Ishikawa (cell line): ENCODE results near the gene GALNT2.

Experiments used
- CEBPB ChIP-seq: IDR thresholded peaks from 2 replicates; pipeline ENCODE4 v1.6.1; 2012
- EP300 ChIP-seq: IDR thresholded peaks from 2 replicates; pipeline ENCODE4 v1.6.1; 2012; ENCODE audit warnings: borderline replicate concordance
- NFIC ChIP-seq: IDR thresholded peaks from 2 replicates; pipeline ENCODE4 v1.6.1; 2012
- RAD21 ChIP-seq: IDR thresholded peaks from 2 replicates; pipeline ENCODE4 v1.6.1; 2012; ENCODE audit warnings: low read depth
- TAF1 ChIP-seq: IDR thresholded peaks from 2 replicates; pipeline ENCODE4 v1.6.1; 2012; ENCODE audit warnings: low read depth, mild to moderate bottlenecking
- TCF12 ChIP-seq: IDR thresholded peaks from 2 replicates; pipeline ENCODE4 v1.6.1; 2012; ENCODE audit warnings: low read depth
- TEAD4 ChIP-seq: IDR thresholded peaks from 2 replicates; pipeline ENCODE4 v1.6.1; 2012
- ZBTB7A ChIP-seq: IDR thresholded peaks from 2 replicates; pipeline ENCODE4 v1.6.1; 2012; ENCODE audit warnings: low read depth
- TF ChIP-seq, protein P1 (sequence below): IDR thresholded peaks from 2 replicates; pipeline ENCODE4 v1.6.1; 2012
- TF ChIP-seq, protein P2 (sequence below): IDR thresholded peaks from 2 replicates; pipeline ENCODE4 v1.6.1; 2012
- TF ChIP-seq, protein P3 (sequence below): IDR thresholded peaks from 2 replicates; pipeline ENCODE4 v1.6.1; 2012; ENCODE audit warnings: low read depth, mild to moderate bottlenecking

- TF ChIP-seq CEBPB = no peak
- TF ChIP-seq, protein P1, sequence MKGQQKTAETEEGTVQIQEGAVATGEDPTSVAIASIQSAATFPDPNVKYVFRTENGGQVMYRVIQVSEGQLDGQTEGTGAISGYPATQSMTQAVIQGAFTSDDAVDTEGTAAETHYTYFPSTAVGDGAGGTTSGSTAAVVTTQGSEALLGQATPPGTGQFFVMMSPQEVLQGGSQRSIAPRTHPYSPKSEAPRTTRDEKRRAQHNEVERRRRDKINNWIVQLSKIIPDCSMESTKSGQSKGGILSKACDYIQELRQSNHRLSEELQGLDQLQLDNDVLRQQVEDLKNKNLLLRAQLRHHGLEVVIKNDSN = no peak
- TF ChIP-seq, protein P2, sequence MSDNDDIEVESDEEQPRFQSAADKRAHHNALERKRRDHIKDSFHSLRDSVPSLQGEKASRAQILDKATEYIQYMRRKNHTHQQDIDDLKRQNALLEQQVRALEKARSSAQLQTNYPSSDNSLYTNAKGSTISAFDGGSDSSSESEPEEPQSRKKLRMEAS = no peak
- no peak for TF ChIP-seq TAF1
- no peak for TF ChIP-seq TEAD4
- TF ChIP-seq RAD21 = no peak
- no peak for TF ChIP-seq TCF12
- no peak for TF ChIP-seq EP300
- TF ChIP-seq, protein P3, sequence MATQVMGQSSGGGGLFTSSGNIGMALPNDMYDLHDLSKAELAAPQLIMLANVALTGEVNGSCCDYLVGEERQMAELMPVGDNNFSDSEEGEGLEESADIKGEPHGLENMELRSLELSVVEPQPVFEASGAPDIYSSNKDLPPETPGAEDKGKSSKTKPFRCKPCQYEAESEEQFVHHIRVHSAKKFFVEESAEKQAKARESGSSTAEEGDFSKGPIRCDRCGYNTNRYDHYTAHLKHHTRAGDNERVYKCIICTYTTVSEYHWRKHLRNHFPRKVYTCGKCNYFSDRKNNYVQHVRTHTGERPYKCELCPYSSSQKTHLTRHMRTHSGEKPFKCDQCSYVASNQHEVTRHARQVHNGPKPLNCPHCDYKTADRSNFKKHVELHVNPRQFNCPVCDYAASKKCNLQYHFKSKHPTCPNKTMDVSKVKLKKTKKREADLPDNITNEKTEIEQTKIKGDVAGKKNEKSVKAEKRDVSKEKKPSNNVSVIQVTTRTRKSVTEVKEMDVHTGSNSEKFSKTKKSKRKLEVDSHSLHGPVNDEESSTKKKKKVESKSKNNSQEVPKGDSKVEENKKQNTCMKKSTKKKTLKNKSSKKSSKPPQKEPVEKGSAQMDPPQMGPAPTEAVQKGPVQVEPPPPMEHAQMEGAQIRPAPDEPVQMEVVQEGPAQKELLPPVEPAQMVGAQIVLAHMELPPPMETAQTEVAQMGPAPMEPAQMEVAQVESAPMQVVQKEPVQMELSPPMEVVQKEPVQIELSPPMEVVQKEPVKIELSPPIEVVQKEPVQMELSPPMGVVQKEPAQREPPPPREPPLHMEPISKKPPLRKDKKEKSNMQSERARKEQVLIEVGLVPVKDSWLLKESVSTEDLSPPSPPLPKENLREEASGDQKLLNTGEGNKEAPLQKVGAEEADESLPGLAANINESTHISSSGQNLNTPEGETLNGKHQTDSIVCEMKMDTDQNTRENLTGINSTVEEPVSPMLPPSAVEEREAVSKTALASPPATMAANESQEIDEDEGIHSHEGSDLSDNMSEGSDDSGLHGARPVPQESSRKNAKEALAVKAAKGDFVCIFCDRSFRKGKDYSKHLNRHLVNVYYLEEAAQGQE = no peak
- TF ChIP-seq NFIC = no peak
- no peak for TF ChIP-seq ZBTB7A
These were observed 119.8 kb downstream of the GALNT2 start for GRCh38 chr1:230186874-230187273.
